ENCODE measurements around the gene BCL11B. TPM values are rescaled to one million over a fixed set of nuclear protein-coding genes. Genes with fewer than 3 reads are reported as not detected.

The BCL11B gene
- total RNA-seq, 1 donor from 2014 or later: 2.3 TPM

DNA sequence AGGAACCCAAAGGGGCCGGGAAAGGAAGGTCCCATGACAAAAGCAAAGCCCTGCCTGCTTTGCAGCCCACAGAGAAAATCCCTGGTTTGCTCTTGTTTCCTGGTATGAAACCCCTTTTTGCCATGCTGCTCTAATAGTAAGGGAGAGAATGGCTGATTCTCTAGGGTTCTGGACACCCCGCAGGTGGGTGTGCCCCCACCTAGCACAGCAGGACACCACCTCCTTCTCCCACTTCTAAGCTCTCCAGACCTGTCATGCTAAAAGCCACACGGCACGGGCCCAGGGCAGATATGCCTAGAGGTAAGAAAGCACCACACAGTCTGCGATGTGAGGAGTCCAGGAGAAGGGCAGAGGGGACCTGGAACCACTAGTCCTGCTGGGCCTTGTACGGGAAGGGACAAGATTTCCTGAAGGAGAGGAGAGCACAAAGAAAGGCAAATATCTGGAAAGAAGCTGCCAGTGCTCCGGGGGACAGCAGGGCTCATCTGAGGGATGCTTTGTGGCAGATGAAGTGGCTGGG, 113.3 kb downstream of the BCL11B start:
- TF ChIP-seq, protein P1, sequence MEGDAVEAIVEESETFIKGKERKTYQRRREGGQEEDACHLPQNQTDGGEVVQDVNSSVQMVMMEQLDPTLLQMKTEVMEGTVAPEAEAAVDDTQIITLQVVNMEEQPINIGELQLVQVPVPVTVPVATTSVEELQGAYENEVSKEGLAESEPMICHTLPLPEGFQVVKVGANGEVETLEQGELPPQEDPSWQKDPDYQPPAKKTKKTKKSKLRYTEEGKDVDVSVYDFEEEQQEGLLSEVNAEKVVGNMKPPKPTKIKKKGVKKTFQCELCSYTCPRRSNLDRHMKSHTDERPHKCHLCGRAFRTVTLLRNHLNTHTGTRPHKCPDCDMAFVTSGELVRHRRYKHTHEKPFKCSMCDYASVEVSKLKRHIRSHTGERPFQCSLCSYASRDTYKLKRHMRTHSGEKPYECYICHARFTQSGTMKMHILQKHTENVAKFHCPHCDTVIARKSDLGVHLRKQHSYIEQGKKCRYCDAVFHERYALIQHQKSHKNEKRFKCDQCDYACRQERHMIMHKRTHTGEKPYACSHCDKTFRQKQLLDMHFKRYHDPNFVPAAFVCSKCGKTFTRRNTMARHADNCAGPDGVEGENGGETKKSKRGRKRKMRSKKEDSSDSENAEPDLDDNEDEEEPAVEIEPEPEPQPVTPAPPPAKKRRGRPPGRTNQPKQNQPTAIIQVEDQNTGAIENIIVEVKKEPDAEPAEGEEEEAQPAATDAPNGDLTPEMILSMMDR (IDR thresholded peaks at IDR 0.05; ENCODE audit: unreplicated experiment): no peak
- peak overlapping the region; percentile 54 for H3K27ac Mint-ChIP-seq
- H3K9me3 Mint-ChIP-seq (ENCODE audit: low read depth): no peaks in the 10 kb centered on the region
- H3K27me3 Mint-ChIP-seq: peaks cover 4% of the 10 kb centered on the region
- H3K4me3 Mint-ChIP-seq (ENCODE audit: low read depth): no peak overlapping the region
- H3K36me3 Mint-ChIP-seq (ENCODE audit: insufficient read depth): no peaks in the 10 kb centered on the region
- DNase-seq (ENCODE audit: low spot score, unreplicated experiment): no peak
- H3K4me1 Mint-ChIP-seq (ENCODE audit: low read depth): no peaks in the 10 kb centered on the region

DNA sequence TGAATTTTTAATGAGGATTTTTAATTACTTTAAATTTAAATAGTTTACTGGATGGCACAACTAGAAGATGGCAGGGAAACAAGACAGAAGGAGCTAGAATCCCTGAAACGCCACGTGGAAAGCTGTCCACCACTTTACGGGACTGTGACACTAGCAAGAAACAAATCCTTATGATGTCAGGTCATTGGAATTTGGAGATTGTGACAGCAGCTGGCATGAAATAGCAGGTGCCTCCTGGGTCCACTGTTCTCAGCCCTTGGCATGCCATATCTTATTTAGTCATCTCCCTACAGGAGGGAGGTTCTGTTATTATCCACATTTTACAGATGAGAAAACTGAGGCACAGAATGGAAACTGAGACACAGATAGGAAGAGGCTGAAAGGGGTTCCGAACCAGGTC, 113.8 kb downstream of the BCL11B start:
- H3K4me1 Mint-ChIP-seq (ENCODE audit: low read depth): no peaks in the 10 kb centered on the region
- H3K4me3 Mint-ChIP-seq (ENCODE audit: low read depth): no peak overlapping the region
- no peak overlapping the region for H3K27ac Mint-ChIP-seq

DNA sequence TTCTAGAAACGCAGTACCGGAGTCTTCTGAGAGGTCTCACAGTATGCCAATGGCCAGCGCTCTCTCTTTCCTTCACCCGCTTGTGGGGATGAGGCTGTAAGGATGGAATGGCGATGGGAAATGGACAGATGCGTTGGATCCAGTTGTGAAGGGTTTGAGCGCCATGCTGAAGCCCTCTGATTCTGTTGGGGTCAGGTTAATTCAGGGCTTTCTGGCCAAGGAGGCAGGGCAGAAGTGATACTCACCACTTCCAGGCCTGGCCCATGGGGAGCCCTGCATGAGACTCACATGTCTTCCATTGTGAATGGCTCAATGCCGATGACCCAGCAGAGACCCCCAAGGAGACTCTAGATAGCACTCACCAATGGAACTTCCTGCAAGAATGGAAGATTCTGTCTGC, 114.3 kb downstream of the BCL11B start:
- DNase-seq (ENCODE audit: low spot score, unreplicated experiment): no peak
- H3K4me1 Mint-ChIP-seq (ENCODE audit: low read depth): no peaks in the 10 kb centered on the region
- H3K4me3 Mint-ChIP-seq (ENCODE audit: low read depth): no peak overlapping the region
- no peaks in the 10 kb centered on the region for H3K36me3 Mint-ChIP-seq (ENCODE audit: insufficient read depth)
- H3K27me3 Mint-ChIP-seq: peaks cover 4% of the 10 kb centered on the region
- no peak overlapping the region for H3K27ac Mint-ChIP-seq
- TF ChIP-seq, protein P1 (IDR thresholded peaks at IDR 0.05; ENCODE audit: unreplicated experiment): no peak
- H3K9me3 Mint-ChIP-seq (ENCODE audit: low read depth): no peaks in the 10 kb centered on the region

More for the DNA sequence above, 113.8 kb downstream of the BCL11B start:
- Mint-ChIP-seq H3K9me3 (ENCODE audit: low read depth) (no peaks in the 10 kb centered on the region), H3K36me3 (ENCODE audit: insufficient read depth) (no peaks in the 10 kb centered on the region), H3K27me3 (peaks cover 4% of the 10 kb centered on the region)
- TF ChIP-seq, protein P1 (IDR thresholded peaks at IDR 0.05; ENCODE audit: unreplicated experiment): no peak
- DNase-seq (ENCODE audit: low spot score, unreplicated experiment): no peak

DNA sequence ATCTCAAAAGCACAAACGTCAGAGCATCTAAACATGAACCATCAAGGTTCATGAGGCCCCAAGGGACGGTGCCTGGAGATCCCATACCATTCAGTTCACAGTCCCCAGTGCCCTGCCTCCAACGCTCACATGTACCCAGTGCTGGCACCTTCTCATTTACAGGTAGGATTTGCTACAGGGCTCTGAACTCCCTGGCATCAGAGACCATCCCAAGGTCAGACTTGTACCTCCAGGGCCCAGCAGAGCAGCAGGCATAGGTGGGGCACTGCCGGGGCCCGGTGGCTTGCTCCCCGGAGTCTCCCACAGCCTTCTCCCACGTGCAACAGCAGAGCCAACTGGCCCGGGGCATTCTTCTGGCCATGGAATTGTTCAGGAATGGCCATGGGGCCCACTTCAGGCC, 114.8 kb downstream of the BCL11B start:
- Mint-ChIP-seq H3K36me3 (ENCODE audit: insufficient read depth) (no peaks in the 10 kb centered on the region), H3K27me3 (peaks cover 4% of the 10 kb centered on the region), H3K9me3 (ENCODE audit: low read depth) (no peaks in the 10 kb centered on the region), H3K27ac (no peak overlapping the region), H3K4me1 (ENCODE audit: low read depth) (no peaks in the 10 kb centered on the region), H3K4me3 (ENCODE audit: low read depth) (no peak overlapping the region)
- TF ChIP-seq, protein P1 (IDR thresholded peaks at IDR 0.05; ENCODE audit: unreplicated experiment): no peak
- DNase-seq (ENCODE audit: low spot score, unreplicated experiment): no peak

DNA sequence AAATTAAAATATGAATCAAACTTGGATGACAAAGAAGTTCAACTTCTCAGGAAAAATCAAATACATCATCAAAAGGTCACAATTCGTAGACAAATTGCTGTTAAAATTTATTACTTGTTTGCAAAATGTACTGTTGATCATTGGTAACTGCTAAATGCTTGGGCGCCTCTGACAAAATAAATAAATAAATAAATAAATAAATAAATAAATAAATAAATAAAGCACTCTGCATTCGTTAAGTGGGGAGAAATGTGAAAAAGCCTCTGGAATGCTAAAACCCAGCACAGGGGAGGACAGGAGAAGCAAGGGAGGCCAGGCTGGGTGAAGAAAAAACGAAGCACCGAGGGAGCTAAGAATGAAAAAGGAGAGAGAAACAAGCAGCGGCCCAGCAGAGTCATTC, 115.2 kb downstream of the BCL11B start:
- no peak overlapping the region for H3K27ac Mint-ChIP-seq
- no peaks in the 10 kb centered on the region for H3K36me3 Mint-ChIP-seq (ENCODE audit: insufficient read depth)
- H3K27me3 Mint-ChIP-seq: peaks cover 4% of the 10 kb centered on the region
- no peak overlapping the region for H3K4me3 Mint-ChIP-seq (ENCODE audit: low read depth)
- no peaks in the 10 kb centered on the region for H3K4me1 Mint-ChIP-seq (ENCODE audit: low read depth)
- DNase-seq (ENCODE audit: low spot score, unreplicated experiment): no peak
- H3K9me3 Mint-ChIP-seq (ENCODE audit: low read depth): no peaks in the 10 kb centered on the region
- TF ChIP-seq, protein P1 (IDR thresholded peaks at IDR 0.05; ENCODE audit: unreplicated experiment): no peak
